ENCODE results near the gene ENPP3.

- TF ChIP-seq, protein P1, sequence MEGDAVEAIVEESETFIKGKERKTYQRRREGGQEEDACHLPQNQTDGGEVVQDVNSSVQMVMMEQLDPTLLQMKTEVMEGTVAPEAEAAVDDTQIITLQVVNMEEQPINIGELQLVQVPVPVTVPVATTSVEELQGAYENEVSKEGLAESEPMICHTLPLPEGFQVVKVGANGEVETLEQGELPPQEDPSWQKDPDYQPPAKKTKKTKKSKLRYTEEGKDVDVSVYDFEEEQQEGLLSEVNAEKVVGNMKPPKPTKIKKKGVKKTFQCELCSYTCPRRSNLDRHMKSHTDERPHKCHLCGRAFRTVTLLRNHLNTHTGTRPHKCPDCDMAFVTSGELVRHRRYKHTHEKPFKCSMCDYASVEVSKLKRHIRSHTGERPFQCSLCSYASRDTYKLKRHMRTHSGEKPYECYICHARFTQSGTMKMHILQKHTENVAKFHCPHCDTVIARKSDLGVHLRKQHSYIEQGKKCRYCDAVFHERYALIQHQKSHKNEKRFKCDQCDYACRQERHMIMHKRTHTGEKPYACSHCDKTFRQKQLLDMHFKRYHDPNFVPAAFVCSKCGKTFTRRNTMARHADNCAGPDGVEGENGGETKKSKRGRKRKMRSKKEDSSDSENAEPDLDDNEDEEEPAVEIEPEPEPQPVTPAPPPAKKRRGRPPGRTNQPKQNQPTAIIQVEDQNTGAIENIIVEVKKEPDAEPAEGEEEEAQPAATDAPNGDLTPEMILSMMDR (conservative IDR thresholded peaks at IDR 0.05; ENCODE audit: low read length), result no peak
- no peak for TF ChIP-seq EZH2phosphoT487 (IDR thresholded peaks at IDR 0.05; ENCODE audit: borderline replicate concordance, low read depth, low read length)
These were observed 118.5 kb downstream of the ENPP3 start for GRCh38 chr6:131755597-131755996.

Data from OCI-LY7 (cell line).